GM12878 (cell line): Measurements from ENCODE around the gene R3HDM2. TPM values are rescaled to one million over a fixed set of nuclear protein-coding genes. Genes with fewer than 3 reads are reported as not detected.

Experiments
- HDAC6 ChIP-seq: fragments of 200-600 bp; sonication (generic); IDR thresholded peaks from one replicate; pipeline ENCODE4 v1.8.0; 2017; ENCODE audit warnings: antibody characterized with exemption; ENCODE audit not compliant: unreplicated experiment
- JUNB ChIP-seq: IDR thresholded peaks from 2 replicates; pipeline ENCODE4 v1.6.1; 2016; ENCODE audit warnings: antibody characterized with exemption, mild to moderate bottlenecking
- PRDM15 ChIP-seq: fragments of 450-650 bp; formaldehyde crosslinking; IDR thresholded peaks from 2 replicates; pipeline ENCODE4 v1.4.0; 2020; ENCODE audit warnings: mild to moderate bottlenecking, moderate library complexity
- RAD51 ChIP-seq: fragments of 450-650 bp; IDR thresholded peaks from 2 replicates; pipeline ENCODE4 v1.6.1; 2016; ENCODE audit warnings: moderate library complexity, mild to moderate bottlenecking, inconsistent platforms
- SKIL ChIP-seq: fragments of 450-650 bp; IDR thresholded peaks from 2 replicates; pipeline ENCODE4 v1.6.1; 2017; ENCODE audit warnings: mild to moderate bottlenecking, low read depth, inconsistent platforms; ENCODE audit not compliant: poor library complexity, severe bottlenecking
- SMARCA5 ChIP-seq: fragments of 450-650 bp; IDR thresholded peaks from 2 replicates; pipeline ENCODE4 v1.6.1; 2017; ENCODE audit warnings: mild to moderate bottlenecking
- SRF ChIP-seq, 2 experiments: IDR thresholded peaks; 2 replicates each; pipeline ENCODE4 v1.6.1; 2011; ENCODE audit warnings: low read depth in 2 of 2, low read length in 2 of 2, mild to moderate bottlenecking in 1 of 2, moderate library complexity in 1 of 2
- STAT3 ChIP-seq: IDR thresholded peaks from 2 replicates; pipeline ENCODE4 v1.6.1; 2011; ENCODE audit warnings: low read depth, low read length, improper control_type of control experiment
- USF2 ChIP-seq: IDR thresholded peaks from 2 replicates; pipeline ENCODE4 v1.6.1; 2011; ENCODE audit warnings: low read depth, low read length, improper control_type of control experiment, borderline replicate concordance
- YBX1 ChIP-seq: fragments of 450-650 bp; IDR thresholded peaks from 2 replicates; pipeline ENCODE4 v1.6.1; 2016; ENCODE audit warnings: antibody characterized with exemption
- ZNF207 ChIP-seq: fragments of 450-650 bp; IDR thresholded peaks from 2 replicates; pipeline ENCODE4 v1.6.1; 2014; ENCODE audit warnings: antibody characterized with exemption, mild to moderate bottlenecking, borderline replicate concordance
- polyA plus RNA-seq, 11 experiments: library from polyadenylated mRNA; depleted of rRNA in 4 of 11; unstranded in 6 of 11; stranded (reverse) in 5 of 11; fragments of >200 nt; fragmentation: Nextera tagmentation in 4 of 11; fragmentation: Illumina TruSeq in 1 of 11; extraction: Ambion mirVana in 4 of 11; extraction: Trizol in 1 of 11; gene quantifications; 1 replicate in 1 of 11; 2 replicates in 10 of 11; pipeline versions ENCODE4 v1.2.1 to v1.2.3, GENCODE V29; 2011 to 2016; ENCODE audit warnings: inconsistent platforms in 2 of 11, missing spikeins in 2 of 11, low read depth in 1 of 11
- total RNA-seq, 4 experiments: library from RNA; depleted of rRNA in 3 of 4; stranded (reverse); fragments of >200 nt in 3 of 4; fragmentation: Illumina TruSeq in 1 of 4; extraction: Trizol in 1 of 4; gene quantifications; 2 replicates each; pipeline versions ENCODE4 v1.2.1 to v1.2.3, GENCODE V29; 2013 to 2021
- TF ChIP-seq, protein P1 (sequence below): fragments of 450-650 bp; IDR thresholded peaks from 2 replicates; pipeline ENCODE4 v1.6.1; 2016; ENCODE audit warnings: mild to moderate bottlenecking
- TF ChIP-seq, protein P2 (sequence below): IDR thresholded peaks from 2 replicates; pipeline ENCODE4 v1.6.1; 2012; ENCODE audit warnings: improper control_type of control experiment, low read depth, low read length; ENCODE audit not compliant: insufficient replicate concordance

Gene R3HDM2
- total and polyA plus RNA-seq, 10 of the 15 experiments (the other 5 are each of a cell fraction or from before 2014, with no cell fraction given): 4.6 to 26.1 (median 11.2) TPM

DNA sequence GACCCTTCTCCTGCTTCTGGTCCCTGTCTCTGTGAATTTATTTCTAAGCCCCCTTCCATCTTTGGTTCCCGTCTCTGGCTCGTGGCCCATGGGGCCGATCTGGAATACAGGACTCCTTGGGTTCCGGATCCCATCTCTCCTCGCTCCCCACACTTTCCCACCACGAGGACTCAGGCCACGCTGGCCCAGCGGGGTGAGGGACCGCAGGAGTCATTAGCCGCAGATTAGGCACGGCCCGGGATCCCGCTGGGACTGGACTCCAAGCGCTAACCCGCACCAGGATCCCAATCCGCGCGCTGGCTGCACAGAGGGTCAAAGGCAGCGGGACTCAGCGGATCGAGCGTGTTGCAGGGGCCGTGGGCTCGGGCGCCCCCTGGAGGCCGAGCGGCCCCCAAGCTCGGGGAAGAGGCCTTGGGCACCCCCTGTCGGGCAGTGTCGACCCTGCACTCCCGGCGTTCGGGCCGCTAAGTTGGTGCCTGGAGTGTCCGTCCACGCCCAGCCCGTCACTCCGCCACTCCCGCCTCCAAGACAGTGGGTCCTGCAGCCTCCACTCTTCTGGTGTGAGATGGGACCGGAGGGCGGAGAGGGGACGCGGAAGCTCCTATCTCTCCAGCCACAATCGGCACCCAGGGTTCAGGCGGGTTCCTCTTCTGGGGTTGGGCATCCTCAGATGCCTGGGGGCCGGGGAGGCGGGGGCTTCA lies 191.8 kb downstream of the R3HDM2 start (continued):
- no peak for TF ChIP-seq USF2
- no peak for TF ChIP-seq RAD51
- TF ChIP-seq, protein P1, sequence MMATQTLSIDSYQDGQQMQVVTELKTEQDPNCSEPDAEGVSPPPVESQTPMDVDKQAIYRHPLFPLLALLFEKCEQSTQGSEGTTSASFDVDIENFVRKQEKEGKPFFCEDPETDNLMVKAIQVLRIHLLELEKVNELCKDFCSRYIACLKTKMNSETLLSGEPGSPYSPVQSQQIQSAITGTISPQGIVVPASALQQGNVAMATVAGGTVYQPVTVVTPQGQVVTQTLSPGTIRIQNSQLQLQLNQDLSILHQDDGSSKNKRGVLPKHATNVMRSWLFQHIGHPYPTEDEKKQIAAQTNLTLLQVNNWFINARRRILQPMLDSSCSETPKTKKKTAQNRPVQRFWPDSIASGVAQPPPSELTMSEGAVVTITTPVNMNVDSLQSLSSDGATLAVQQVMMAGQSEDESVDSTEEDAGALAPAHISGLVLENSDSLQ: peak; percentile 84
- TF ChIP-seq, protein P2, sequence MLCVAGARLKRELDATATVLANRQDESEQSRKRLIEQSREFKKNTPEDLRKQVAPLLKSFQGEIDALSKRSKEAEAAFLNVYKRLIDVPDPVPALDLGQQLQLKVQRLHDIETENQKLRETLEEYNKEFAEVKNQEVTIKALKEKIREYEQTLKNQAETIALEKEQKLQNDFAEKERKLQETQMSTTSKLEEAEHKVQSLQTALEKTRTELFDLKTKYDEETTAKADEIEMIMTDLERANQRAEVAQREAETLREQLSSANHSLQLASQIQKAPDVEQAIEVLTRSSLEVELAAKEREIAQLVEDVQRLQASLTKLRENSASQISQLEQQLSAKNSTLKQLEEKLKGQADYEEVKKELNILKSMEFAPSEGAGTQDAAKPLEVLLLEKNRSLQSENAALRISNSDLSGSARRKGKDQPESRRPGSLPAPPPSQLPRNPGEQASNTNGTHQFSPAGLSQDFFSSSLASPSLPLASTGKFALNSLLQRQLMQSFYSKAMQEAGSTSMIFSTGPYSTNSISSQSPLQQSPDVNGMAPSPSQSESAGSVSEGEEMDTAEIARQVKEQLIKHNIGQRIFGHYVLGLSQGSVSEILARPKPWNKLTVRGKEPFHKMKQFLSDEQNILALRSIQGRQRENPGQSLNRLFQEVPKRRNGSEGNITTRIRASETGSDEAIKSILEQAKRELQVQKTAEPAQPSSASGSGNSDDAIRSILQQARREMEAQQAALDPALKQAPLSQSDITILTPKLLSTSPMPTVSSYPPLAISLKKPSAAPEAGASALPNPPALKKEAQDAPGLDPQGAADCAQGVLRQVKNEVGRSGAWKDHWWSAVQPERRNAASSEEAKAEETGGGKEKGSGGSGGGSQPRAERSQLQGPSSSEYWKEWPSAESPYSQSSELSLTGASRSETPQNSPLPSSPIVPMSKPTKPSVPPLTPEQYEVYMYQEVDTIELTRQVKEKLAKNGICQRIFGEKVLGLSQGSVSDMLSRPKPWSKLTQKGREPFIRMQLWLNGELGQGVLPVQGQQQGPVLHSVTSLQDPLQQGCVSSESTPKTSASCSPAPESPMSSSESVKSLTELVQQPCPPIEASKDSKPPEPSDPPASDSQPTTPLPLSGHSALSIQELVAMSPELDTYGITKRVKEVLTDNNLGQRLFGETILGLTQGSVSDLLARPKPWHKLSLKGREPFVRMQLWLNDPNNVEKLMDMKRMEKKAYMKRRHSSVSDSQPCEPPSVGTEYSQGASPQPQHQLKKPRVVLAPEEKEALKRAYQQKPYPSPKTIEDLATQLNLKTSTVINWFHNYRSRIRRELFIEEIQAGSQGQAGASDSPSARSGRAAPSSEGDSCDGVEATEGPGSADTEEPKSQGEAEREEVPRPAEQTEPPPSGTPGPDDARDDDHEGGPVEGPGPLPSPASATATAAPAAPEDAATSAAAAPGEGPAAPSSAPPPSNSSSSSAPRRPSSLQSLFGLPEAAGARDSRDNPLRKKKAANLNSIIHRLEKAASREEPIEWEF: no peak
- TF ChIP-seq JUNB: no peak
- no peak for TF ChIP-seq SKIL
- no peak for TF ChIP-seq ZNF207
- no peak for TF ChIP-seq SRF (IDR thresholded peaks at IDR 0.05; ENCODE audit: low read depth in 2 of 2, low read length in 2 of 2)
- TF ChIP-seq STAT3: no peak
- no peak for TF ChIP-seq PRDM15
- TF ChIP-seq SMARCA5: peak; percentile 100
- TF ChIP-seq YBX1: no peak
- TF ChIP-seq HDAC6: no peak
